SH-SY5Y (cell line): ENCODE data around the gene TNIP3.

Experiments
- GATA2 ChIP-seq: IDR thresholded peaks from 2 replicates; pipeline ENCODE4 v1.6.1; 2011; ENCODE audit warnings: mild to moderate bottlenecking, low read depth, low read length
- GATA3 ChIP-seq: IDR thresholded peaks from 2 replicates; pipeline ENCODE4 v1.6.1; 2011; ENCODE audit warnings: low read depth, mild to moderate bottlenecking, low read length, moderate library complexity

DNA sequence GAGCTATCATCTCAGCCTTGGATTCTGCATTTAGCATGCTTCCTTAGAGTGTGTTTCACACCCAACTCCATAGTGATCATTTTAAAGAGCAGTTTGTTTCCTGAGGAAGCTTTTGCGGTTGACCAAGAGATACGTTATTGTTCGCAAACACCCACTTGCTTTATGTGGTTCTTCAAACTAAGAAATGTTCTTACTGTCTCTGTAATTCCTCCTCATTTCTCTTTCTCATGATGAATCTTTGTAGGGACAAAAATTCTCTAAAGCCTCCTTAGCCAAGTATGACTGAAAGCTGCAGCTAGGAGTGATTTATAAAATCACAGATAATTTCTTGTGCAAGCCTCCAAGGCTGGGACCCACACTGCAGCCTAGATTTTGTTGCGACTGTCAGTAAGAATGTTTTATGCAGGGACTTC lies 10.0 kb downstream of the TNIP3 start:
- no peak for TF ChIP-seq GATA2
- TF ChIP-seq GATA3 = no peak
